HG03432 (cell line): ENCODE measurements around the gene FAM222A.

Experiments
- ATAC-seq: cut with Tn5 transposase; IDR thresholded peaks from one replicate; pipeline ENCODE4 v1.9.1; 2021; ENCODE audit warnings: mild to moderate bottlenecking, moderate library complexity; ENCODE audit not compliant: unreplicated experiment

FAM222A gene

DNA sequence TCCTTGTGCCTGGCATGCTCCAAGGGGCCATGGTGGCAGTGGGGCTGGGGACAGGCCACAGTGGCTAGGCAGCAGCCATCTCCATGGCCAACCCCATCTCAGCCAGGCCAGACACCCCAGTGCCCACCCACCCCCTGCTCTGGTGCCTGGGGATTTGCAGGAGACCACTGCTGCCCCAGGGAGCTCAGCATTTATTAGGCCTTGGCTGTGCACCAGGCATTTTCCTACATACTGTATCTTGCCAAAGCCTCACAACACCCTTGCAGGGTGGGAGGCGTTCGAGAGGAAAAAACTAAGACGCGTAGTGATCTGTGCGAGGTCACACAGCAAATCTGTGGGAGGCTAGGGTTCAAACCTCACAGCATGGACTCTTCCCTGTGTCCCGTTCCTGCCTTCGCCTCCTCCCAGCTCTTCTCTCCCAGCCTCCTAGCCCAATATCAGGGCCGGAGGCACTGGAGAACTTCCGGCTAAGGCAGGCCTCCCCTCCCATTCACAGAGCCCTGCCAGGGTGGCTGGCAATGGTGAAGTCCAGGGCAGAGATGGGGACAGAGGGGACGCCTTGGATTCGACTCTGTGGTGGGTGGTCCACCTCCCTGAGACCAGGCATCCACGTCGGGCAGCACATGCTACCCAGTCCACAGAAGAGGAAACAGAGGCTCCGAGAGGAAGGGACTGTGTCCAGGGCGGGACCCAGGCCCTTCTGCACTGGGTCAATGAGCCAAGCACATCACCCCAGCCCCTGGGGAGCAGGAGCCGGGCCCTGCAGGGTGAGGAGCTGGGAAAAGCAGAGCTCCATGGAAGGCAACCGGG lies 57.4 kb downstream of the FAM222A start:
- no peak for ATAC-seq

DNA sequence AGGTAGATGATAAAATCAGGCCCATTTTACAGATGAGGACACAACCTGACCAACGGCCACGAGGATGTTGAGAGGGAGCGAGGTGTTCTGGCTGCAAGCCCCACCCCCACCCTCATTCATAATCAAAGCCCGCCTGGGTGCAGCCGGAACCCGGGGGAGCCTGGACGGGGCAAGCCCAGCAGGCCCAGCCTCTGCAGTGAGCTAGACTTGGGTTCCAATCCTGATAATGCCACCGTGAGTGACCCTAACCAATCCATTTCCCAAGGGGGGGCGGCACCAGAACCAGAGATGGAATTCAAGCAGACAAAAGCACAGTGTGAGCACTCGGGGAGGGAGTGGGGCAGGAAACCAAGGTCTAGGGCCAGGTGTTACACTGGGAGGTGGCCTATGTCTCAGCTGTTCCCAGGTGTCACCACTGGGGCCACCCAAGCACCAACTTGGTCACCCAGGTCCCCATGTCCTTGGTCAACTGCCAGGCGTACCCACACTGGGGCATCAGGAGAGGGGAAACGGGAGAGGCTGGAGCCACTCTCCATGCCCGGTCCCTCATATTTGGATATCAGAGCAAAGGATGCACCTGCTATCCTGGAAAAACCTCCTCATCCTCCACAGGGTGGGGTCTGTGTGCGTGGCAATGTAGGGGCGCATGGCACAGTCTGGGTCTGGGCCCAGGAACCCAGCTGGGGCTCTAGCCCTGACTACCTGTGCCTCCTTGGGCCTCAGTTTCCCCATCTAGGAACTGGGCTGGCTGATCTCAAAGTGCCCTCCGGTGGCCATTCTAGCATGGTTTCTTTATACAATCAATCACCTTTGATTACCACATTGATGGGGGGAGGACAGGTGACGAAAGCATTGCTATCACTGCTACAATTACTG lies 58.4 kb downstream of the FAM222A start:
- no peak for ATAC-seq

- no peak for ATAC-seq
These were observed 59.1 kb downstream of the FAM222A start for GRCh38 chr12:109772622-109773321.

DNA sequence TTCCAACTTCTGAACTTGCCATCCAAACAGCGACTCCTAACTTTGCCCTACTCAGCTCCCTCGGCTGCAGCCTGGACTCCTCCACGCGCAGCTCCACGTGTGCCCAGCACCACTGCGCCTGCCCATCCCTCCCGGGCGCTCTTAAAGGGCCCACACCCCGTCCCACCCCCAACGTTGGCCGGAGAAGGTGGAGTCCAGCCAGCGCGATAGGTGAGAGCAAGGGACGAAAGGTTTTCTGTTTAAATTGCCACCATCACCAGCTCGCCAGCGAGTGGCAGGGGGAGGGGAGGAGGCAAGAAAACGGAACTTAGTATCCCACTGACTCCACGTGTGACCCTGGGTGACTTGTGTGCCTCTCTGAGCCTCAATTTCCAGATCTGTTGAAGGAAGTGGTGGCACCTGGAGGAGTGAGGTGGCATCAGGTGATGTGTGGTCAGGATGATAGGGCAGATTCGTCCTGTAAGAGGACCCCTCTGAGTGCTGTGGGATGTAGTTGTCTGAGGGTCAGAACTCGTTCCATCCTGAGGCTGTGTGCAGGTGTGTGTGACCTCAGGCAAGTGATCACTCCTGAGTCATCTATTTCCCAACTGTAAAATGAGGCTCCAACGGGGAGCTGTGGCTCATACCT lies 59.9 kb downstream of the FAM222A start:
- ATAC-seq, result no peak

- ATAC-seq, result no peak
These were observed 61.7 kb downstream of the FAM222A start for GRCh38 chr12:109775172-109775881.

- ATAC-seq, result no peak
These were observed 63.0 kb downstream of the FAM222A start for GRCh38 chr12:109776624-109777023.

DNA sequence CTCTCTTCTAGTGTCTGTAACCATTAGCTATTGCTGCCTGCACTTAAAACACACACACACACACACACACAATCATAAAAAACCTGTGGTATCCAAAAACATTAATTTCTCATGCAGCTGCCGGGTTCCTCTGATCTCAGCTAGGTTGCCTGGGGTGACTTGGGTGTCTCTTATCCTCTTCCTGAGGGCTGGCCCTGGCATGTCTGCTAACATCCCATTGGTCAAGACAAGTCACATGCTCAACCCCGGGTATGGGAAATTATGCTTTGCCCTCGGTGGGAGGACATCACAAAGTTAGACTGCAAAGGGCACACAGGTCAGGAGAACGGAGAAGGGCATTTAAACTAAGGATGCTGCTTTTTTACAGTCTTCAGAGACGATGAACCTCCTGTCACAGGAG lies 63.9 kb downstream of the FAM222A start:
- ATAC-seq, result peak; percentile 50

DNA sequence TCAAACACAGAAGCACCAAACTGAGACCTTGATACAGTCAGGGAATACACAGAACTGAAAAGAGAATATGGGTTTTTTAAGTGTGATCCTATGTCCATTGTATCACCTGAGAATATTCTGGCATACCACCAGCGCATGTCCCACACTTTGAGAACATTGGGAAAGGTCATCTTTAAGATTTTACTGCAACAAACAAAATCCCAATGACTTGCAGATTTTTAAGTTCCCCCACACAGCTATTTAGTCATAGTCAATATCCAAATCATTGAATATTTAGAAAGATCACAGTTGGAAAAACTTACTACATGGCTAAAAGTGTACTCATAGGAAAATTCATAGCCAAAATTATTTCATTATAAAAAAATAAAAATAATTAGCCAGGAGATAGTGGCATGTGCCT lies 65.1 kb downstream of the FAM222A start:
- ATAC-seq, result no peak

DNA sequence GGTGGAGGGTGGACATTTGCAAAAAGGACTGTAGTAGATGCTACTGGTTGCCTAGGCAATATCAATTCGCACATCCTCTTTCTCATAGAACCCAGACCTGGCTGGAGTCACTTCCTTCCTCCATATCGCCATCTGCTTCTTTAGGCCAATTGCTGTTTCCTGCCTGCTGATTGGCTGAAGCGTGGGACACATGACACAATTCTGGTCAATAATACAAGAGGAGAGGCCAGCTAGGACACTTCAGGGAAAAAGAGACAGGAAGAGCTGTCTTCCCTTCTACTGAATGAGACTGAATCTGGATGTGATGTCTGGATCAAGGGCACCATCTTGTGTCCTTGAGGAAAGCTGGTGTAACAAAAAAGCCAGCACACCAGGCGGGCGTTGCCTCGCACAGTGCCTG lies 65.8 kb downstream of the FAM222A start:
- no peak for ATAC-seq

DNA sequence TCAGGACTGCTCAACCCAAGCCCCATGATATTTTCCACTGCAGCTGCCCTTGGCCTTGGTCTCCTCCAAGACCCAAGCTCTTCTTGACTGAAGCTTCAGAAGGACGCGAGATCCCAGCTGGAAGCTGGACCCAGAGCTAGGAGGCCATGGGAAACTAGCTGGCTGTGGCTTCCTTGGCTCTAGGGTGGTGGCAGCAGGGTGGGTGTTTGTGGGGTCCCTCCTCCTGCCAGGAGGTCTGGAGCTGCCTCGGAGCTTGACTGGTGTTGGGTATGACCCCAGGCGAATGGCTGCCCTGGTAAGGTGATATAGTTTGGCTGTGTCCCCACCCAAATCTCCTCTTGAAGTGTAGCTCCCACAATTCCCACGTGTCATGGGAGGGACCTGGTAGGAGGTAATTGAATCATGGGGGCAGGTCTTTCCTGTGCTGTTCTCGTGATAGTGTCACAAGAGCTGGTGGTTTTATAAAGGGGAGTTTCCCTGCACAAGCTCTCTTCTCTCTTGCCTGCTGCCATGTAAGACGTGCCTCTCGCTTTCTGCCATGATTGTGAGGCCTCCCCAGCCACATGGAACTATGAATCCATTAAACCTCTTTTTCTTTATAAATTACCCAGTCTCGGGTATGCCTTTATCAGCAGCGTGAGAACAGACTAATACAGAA lies 68.2 kb downstream of the FAM222A start:
- no peak for ATAC-seq

DNA sequence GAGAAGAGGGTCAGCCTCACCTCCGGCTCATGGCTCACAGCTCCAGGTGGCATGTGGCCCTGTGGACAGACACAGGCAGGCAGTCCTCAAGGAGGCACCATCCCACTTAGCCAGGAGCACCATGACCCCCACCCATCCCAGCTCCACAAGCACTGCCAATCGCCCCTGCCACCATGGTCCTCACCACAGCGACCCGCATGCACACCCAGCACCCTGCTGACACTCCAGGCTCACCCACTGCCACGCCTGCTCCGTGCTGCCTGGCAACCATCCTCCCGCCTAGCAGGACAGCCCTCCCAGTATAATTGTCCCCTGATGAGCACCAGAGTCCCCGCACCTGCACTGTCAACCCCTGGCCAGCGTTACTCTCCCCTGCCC lies 68.7 kb downstream of the FAM222A start:
- no peak for ATAC-seq

GRCh38 chr12:109783135-109783964 lies 69.7 kb downstream of the FAM222A start:
- no peak for ATAC-seq

- ATAC-seq, result no peak
These were observed 70.3 kb downstream of the FAM222A start for GRCh38 chr12:109783965-109784244.

GRCh38 chr12:109785854-109786253 lies 72.2 kb downstream of the FAM222A start:
- ATAC-seq, result no peak

GRCh38 chr12:109786799-109787198 lies 73.2 kb downstream of the FAM222A start:
- ATAC-seq, result no peak

GRCh38 chr12:109789526-109790048 lies 76.0 kb downstream of the FAM222A start:
- no peak for ATAC-seq

- no peak for ATAC-seq
These were observed 79.4 kb downstream of the FAM222A start for GRCh38 chr12:109792992-109793391.

DNA sequence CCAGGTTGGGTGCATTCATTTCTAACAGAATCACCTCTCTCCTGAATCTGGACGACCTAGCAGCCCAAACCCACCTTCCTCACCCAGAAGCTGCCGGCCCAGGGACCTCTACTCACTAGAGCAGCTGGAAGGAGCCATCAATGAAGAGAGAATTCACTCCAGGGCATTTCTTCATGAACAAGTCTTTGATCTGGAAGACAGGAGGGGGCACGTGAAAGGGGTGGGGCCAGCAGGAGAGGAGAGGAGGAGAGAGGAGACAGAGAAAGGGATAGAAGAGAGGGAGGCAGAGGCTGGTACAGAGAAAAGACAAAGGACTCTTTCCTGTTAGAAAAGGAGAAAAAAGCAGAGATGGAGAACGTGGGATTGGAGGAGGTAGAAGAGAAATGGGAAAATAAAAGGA lies 79.8 kb downstream of the FAM222A start:
- no peak for ATAC-seq
